ENCODE results near the gene CGB7.
"Not testable (repeated sequence)": the region's sequence is repeated elsewhere in the genome, so short reads cannot be mapped to it uniquely, and the experiment has no call there.

Gene CGB7

GRCh38 chr19:49073514-49074378 is 16.2 kb upstream of the CGB7 start:
- peak; percentile 46 for DNase-seq (ENCODE audit: low read depth)

- DNase-seq (ENCODE audit: low read depth): no peak
These were observed 14.5 kb upstream of the CGB7 start for GRCh38 chr19:49071860-49072547.

- no peak for DNase-seq (ENCODE audit: low read depth)
These were observed 12.9 kb upstream of the CGB7 start for GRCh38 chr19:49070416-49070815.

DNA sequence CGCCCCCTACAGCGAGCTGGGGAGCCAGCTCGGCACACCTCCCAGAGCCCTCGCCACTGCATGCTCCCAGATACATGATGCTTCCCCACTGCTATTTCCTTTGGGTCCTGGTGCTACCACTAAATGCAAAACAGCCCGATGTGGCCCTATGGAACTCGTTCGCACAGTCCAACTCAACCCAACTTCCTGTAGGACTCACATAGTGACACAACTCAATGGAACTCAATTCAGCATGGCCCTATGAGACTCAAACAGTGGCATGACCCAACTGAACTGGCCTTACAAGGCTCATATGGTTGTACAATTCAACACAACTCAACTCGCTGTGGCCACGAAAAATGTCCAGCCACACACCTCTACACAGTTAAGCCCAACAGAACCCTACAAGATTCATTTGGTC is 11.5 kb upstream of the CGB7 start:
- no peak for DNase-seq (ENCODE audit: low read depth)

DNA sequence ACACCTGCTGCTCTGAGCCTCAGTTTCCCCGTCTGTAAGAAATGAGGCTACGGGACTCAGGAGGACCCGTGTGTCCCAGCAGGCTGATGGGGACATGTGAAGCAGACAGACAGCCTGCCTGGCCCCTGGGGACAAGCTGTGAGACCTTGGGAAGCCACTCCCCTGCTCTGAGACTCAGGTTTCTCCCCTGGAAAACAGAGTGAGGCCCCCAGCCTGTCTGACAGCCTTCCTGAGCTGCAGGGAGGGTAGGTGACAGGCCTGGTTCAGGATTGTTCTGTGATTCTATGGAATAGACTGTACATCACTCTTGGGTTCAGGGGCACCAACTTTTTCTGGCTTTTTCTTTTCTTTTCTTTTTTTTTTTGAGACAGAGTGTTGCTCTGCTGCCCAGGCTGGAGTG is 10.0 kb upstream of the CGB7 start:
- no peak for DNase-seq (ENCODE audit: low read depth)

- DNase-seq (ENCODE audit: low read depth): no peak
These were observed 8.5 kb upstream of the CGB7 start for GRCh38 chr19:49065905-49066512.

GRCh38 chr19:49064768-49065611 is 7.4 kb upstream of the CGB7 start, which contains the start of gene NTF4:
TSS of gene NTF4 (minus strand) at chr19:49064818. CDS start at chr19:49061997, 2,821 bp downstream.
- DNase-seq (ENCODE audit: low read depth): peak; percentile 32

- DNase-seq (ENCODE audit: low read depth): no peak
These were observed 6.6 kb upstream of the CGB7 start for GRCh38 chr19:49064029-49064629.

- DNase-seq (ENCODE audit: low read depth): no peak
These were observed 3.9 kb upstream of the CGB7 start for GRCh38 chr19:49061445-49061844.

DNA sequence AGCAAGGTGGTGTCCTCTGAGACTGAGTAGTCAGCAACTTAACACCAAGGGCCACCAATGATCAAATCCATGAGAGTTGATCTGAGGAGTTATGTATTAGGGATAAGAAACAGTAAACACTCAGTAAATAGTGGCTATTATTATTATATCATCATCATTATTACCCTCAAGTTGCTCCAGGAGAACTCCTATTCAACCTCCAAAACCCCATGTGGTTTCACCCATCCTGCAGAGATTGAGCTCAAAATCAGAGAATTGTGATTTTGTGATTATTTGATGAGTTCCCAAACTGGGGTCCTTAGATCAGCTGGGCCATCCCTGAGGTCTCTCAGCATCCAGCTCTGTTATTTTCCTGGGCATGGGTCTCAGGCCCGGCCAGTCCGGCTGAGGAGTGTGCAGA is 3.5 kb upstream of the CGB7 start:
- no peak for DNase-seq (ENCODE audit: low read depth)

- no peak for DNase-seq (ENCODE audit: low read depth)
These were observed 1.5 kb upstream of the CGB7 start for GRCh38 chr19:49059053-49059452.

- peak; percentile 61 for DNase-seq (ENCODE audit: low read depth)
These were observed 1.0 kb upstream of the CGB7 start for GRCh38 chr19:49058562-49058961.

DNA sequence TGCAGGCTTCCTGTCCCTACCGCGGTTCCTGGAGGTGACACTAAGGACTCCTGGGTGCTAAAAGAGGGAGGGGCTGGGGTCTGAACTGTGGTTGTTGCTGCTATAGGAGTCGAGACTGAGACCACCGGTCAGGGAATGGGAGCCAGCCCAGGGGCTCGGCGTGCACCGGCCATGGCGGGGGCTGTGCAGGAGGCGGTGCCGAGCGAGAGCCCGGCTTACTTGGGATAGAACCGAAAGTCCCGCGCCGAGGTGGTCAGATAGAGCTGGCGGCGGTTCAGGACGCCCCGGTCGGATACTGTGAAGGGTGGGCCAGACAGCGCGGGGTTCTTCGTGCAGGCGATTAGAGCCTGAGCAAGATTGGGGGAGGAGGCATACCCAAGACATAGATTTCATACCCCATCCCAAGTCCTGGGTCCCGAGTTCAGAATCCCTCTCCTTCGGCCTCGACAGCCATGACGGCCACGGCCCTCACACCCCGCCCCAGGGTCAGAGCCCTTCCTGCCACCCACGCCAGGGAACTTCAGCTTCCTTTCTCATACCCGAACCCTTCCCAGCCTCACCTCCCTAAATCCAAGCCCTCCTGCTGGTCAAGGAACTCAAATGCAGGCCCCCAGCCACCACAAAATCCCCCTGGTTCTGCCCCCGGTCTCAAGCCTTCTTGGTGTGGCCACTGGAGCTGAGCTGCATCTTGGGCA is 500 bp downstream of the CGB7 start:
- DNase-seq (ENCODE audit: low read depth): not testable (repeated sequence)

GRCh38 chr19:49056101-49056901 is 1.2 kb downstream of the CGB7 start:
- DNase-seq (ENCODE audit: low read depth): peak; percentile 63

- peak; percentile 73 for DNase-seq (ENCODE audit: low read depth)
These were observed 7.0 kb downstream of the CGB7 start for GRCh38 chr19:49050376-49051033.

DNA sequence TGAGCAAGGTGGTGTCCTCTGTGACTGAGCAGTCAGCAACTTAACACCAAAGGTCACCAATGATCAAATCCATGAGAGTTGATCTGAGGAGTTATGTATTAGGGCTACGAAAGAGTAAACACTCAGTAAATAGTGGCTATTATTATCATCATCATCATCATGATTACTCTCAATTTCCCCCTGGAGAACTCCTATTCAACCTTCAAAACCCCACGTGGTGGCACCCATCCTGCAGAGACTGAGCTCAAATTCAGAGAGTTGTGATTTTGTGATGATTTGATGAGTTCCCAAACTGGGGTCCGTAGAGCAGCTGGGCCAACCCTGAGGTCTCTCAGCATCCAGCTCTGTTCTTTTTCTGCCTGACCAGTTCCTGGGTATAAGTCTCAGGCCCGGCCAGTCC is 7.7 kb downstream of the CGB7 start:
- DNase-seq (ENCODE audit: low read depth): not testable (repeated sequence)

GRCh38 chr19:49049011-49049410 is 8.5 kb downstream of the CGB7 start, which contains the start of gene CGB8:
TSS of gene CGB8 (minus strand) at chr19:49049111. CDS start at chr19:49048739, 372 bp downstream.
- not testable (repeated sequence) for DNase-seq (ENCODE audit: low read depth)

GRCh38 chr19:49043548-49043947 is 14.0 kb downstream of the CGB7 start, which contains the start of gene CGB5:
TSS of gene CGB5 (plus strand) at chr19:49043848. CDS start at chr19:49044210, 362 bp downstream.
- DNase-seq (ENCODE audit: low read depth): not testable (repeated sequence)

DNA sequence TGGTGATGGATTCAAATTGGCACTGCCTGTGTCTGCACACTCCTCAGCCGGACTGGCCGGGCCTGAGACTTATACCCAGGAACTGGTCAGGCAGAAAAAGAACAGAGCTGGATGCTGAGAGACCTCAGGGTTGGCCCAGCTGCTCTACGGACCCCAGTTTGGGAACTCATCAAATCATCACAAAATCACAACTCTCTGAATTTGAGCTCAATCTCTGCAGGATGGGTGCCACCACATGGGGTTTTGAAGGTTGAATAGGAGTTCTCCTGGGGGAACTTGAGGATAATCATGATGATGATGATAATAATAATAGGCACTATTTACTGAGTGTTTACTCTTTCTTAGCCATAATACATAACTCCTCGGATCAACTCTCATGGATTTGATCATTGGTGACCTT is 14.9 kb downstream of the CGB7 start:
- DNase-seq (ENCODE audit: low read depth): not testable (repeated sequence)
